Breast epithelium (tissue), 3 donors: Measurements from ENCODE around the gene COL16A1.

Source experiments
- POLR2A ChIP-seq: fragments of 450-650 bp; IDR thresholded peaks from one replicate; pipeline ENCODE4 v1.6.1; 2016; ENCODE audit warnings: antibody characterized with exemption, mild to moderate bottlenecking, moderate library complexity
- POLR2AphosphoS5 ChIP-seq, 3 donors: sonication (generic); formaldehyde crosslinking; IDR thresholded peaks; one replicate each; pipeline ENCODE4 v1.6.1; 2017; ENCODE audit warnings: antibody characterized with exemption in 3 of 3
- TF ChIP-seq, protein P1 (sequence below), 3 donors: fragments of 450-650 bp; IDR thresholded peaks; one replicate each; pipeline ENCODE4 v1.5.1; 2016 to 2017; ENCODE audit warnings: antibody characterized with exemption in 3 of 3, mild to moderate bottlenecking in 3 of 3, moderate library complexity in 3 of 3

DNA sequence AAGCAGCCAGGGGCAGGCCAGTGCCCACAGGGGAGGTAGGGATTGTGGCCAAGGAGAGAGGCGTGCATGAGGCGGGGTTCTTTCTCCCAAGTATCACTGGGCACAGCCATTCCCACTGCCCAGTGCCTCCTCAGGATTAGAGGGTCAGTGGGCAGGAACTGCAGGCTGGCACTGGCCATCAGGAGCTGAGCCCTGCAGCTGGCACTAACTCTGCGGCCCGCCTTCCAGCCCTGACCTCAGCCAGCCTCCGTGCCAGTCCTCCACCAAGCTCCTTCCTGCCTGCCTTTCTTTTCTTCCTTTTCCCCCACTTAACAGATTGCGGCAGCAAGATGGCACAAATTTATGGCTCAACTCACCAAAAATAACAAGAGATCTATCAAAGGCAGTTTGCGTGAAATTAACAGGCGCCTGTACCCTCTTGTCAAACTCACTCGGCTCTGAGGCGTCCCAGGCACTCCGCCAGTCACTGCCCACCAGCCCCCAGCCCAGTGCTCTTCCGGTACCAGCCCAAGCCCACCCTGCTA, 49.2 kb upstream of the COL16A1 start:
- TF ChIP-seq POLR2A (no peak), POLR2AphosphoS5 (IDR thresholded peaks at IDR 0.05) (no peak)
- TF ChIP-seq, protein P1, sequence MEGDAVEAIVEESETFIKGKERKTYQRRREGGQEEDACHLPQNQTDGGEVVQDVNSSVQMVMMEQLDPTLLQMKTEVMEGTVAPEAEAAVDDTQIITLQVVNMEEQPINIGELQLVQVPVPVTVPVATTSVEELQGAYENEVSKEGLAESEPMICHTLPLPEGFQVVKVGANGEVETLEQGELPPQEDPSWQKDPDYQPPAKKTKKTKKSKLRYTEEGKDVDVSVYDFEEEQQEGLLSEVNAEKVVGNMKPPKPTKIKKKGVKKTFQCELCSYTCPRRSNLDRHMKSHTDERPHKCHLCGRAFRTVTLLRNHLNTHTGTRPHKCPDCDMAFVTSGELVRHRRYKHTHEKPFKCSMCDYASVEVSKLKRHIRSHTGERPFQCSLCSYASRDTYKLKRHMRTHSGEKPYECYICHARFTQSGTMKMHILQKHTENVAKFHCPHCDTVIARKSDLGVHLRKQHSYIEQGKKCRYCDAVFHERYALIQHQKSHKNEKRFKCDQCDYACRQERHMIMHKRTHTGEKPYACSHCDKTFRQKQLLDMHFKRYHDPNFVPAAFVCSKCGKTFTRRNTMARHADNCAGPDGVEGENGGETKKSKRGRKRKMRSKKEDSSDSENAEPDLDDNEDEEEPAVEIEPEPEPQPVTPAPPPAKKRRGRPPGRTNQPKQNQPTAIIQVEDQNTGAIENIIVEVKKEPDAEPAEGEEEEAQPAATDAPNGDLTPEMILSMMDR (IDR thresholded peaks at IDR 0.05), result no peak
